HL-60/S4 treated with phorbol 12-myristate 13-acetate at 8.2 ng/mL for 4 days and 3 days (cell line): ENCODE measurements around the gene RASGRP1.

Source experiments
- in situ Hi-C: fragments of 300-500 bp; cut with MboI; formaldehyde crosslinking; loops from 2 replicates; pipeline ENCODE4 v1.15.0; 2022; ENCODE audit warnings: low sequenced_read_pairs

Gene RASGRP1

GRCh38 chr15:38576837-38577236, 12.2 kb upstream of the RASGRP1 start:
- in situ Hi-C loops, result no loop called here

GRCh38 chr15:38576261-38576660, 11.6 kb upstream of the RASGRP1 start:
- in situ Hi-C loops, result no loop called here

GRCh38 chr15:38565287-38565670, 665 bp upstream of the RASGRP1 start:
- in situ Hi-C loops, result no loop called here

GRCh38 chr15:38563723-38564519, 693 bp downstream of the RASGRP1 start:
- in situ Hi-C loops, result no loop called here

GRCh38 chr15:38562278-38562677, 2.3 kb downstream of the RASGRP1 start:
- in situ Hi-C loops, result no loop called here

GRCh38 chr15:38560456-38560926, 4.1 kb downstream of the RASGRP1 start:
- in situ Hi-C loops, result no loop called here

- in situ Hi-C loops, result no loop called here
Measured at GRCh38 chr15:38559636-38560307, 4.8 kb downstream of the RASGRP1 start.

GRCh38 chr15:38559131-38559530, 5.5 kb downstream of the RASGRP1 start:
- in situ Hi-C loops, result no loop called here

GRCh38 chr15:38558372-38559059, 6.1 kb downstream of the RASGRP1 start:
- in situ Hi-C loops, result no loop called here

- in situ Hi-C loops, result no loop called here
Measured at GRCh38 chr15:38557921-38558320, 6.7 kb downstream of the RASGRP1 start.

GRCh38 chr15:38555686-38556334, 8.8 kb downstream of the RASGRP1 start:
- in situ Hi-C loops, result no loop called here

GRCh38 chr15:38554354-38554753, 10.3 kb downstream of the RASGRP1 start:
- in situ Hi-C loops, result no loop called here

GRCh38 chr15:38553071-38553470, 11.5 kb downstream of the RASGRP1 start:
- in situ Hi-C loops, result no loop called here

GRCh38 chr15:38551720-38552648, 12.6 kb downstream of the RASGRP1 start:
- in situ Hi-C loops, result no loop called here

- in situ Hi-C loops, result no loop called here
Measured at GRCh38 chr15:38549222-38549621, 15.4 kb downstream of the RASGRP1 start.

GRCh38 chr15:38547255-38547997, 17.2 kb downstream of the RASGRP1 start:
- in situ Hi-C loops, result no loop called here

GRCh38 chr15:38545179-38545578, 19.4 kb downstream of the RASGRP1 start:
- in situ Hi-C loops, result no loop called here

- in situ Hi-C loops, result no loop called here
Measured at GRCh38 chr15:38541026-38541425, 23.6 kb downstream of the RASGRP1 start.

GRCh38 chr15:38540510-38540909, 24.1 kb downstream of the RASGRP1 start:
- in situ Hi-C loops, result no loop called here

GRCh38 chr15:38539008-38539343, 25.6 kb downstream of the RASGRP1 start:
- in situ Hi-C loops, result no loop called here
